Measurements from ENCODE around the gene POLD4.

DNA sequence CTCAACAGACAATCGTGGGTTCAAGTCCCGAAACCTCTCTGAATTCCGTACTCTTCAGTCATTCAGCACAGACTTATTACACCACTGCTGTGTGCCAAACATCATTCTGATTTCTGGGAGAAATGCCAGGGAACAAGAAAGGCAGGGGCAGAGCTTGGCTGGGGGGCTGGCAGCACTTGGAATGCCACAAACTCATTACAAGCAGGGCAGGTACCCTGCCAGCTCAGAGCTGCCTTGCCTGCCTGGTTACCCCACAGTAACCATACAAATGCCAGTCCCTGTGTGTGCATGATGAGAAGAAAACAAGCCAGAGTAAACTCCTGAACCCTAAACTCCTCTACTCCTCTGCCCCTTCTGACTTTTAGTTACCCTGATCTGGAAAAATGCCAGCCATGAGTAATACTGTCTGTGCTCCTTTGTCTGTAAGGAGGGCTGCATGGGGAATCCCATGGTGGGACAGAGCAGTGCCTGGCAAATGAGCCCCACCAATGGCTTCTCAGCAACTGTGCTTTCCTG lies 31.6 kb upstream of the POLD4 start:
- TF ChIP-seq, protein P1, sequence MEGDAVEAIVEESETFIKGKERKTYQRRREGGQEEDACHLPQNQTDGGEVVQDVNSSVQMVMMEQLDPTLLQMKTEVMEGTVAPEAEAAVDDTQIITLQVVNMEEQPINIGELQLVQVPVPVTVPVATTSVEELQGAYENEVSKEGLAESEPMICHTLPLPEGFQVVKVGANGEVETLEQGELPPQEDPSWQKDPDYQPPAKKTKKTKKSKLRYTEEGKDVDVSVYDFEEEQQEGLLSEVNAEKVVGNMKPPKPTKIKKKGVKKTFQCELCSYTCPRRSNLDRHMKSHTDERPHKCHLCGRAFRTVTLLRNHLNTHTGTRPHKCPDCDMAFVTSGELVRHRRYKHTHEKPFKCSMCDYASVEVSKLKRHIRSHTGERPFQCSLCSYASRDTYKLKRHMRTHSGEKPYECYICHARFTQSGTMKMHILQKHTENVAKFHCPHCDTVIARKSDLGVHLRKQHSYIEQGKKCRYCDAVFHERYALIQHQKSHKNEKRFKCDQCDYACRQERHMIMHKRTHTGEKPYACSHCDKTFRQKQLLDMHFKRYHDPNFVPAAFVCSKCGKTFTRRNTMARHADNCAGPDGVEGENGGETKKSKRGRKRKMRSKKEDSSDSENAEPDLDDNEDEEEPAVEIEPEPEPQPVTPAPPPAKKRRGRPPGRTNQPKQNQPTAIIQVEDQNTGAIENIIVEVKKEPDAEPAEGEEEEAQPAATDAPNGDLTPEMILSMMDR (IDR thresholded peaks at IDR 0.05), result no peak
- no peak for TF ChIP-seq POLR2A (IDR thresholded peaks at IDR 0.05)

Data from upper lobe of left lung (tissue), 4 donors.